ENCODE results near the gene ZC3H12A.

DNA sequence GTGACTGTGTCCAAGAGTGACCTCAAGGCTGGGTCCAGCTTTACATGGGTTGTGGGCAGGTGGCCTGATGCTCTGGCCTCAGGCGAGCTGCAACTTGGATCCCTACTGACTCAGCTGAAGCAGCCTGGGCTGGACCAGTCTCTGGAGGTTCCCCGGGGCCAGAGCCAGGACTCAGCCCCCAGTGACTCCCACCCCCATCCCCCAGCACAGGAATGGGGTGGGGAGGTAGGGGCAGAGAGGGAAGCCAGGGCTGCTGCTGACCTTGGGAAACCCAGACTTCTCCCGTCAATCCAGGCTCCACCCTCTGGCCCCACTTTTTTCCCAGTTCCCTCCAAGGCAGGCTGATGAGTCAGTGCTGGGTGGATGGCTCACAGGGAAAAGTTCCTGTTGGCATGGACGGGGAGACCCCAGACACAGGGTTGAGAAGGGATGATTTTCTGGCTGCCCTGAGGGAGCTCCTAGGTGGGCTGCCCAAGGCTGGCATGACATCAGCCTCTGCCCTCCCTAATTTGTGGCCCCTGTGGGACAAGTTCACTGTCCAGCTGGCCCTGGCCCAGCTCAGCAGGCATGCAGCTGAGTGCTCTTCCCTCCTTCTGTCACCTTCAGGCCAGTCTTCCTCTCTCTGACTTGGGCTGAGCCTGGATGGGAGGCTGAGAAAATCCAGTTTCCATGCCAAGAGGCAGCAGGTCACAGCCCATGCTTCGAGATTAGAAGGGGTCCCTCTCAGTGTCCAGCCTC is 2.2 kb downstream of the ZC3H12A start:
- TF ChIP-seq POLR2A (IDR thresholded peaks at IDR 0.05) (no peak), POLR2AphosphoS5 (IDR thresholded peaks at IDR 0.05) (peak; percentile 70 to 78 (median 75)), EP300 (IDR thresholded peaks at IDR 0.05; ENCODE audit: low read depth) (no peak)
- TF ChIP-seq, protein P1, sequence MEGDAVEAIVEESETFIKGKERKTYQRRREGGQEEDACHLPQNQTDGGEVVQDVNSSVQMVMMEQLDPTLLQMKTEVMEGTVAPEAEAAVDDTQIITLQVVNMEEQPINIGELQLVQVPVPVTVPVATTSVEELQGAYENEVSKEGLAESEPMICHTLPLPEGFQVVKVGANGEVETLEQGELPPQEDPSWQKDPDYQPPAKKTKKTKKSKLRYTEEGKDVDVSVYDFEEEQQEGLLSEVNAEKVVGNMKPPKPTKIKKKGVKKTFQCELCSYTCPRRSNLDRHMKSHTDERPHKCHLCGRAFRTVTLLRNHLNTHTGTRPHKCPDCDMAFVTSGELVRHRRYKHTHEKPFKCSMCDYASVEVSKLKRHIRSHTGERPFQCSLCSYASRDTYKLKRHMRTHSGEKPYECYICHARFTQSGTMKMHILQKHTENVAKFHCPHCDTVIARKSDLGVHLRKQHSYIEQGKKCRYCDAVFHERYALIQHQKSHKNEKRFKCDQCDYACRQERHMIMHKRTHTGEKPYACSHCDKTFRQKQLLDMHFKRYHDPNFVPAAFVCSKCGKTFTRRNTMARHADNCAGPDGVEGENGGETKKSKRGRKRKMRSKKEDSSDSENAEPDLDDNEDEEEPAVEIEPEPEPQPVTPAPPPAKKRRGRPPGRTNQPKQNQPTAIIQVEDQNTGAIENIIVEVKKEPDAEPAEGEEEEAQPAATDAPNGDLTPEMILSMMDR (IDR thresholded peaks at IDR 0.05), result no peak

All from transverse colon (tissue), 4 donors.